ENCODE data around the gene NGDN.

GRCh38 chr14:23514644-23514957 lies 45.1 kb downstream of the NGDN start:
- TF ChIP-seq SP1 (IDR thresholded peaks at IDR 0.05) (no peak), BHLHE40 (IDR thresholded peaks at IDR 0.05; ENCODE audit: borderline replicate concordance) (no peak), FOXM1 (IDR thresholded peaks at IDR 0.05; ENCODE audit: borderline replicate concordance) (no peak), TARDBP (IDR thresholded peaks at IDR 0.05) (no peak), SUZ12 (IDR thresholded peaks at IDR 0.05) (no peak), ARNT (IDR thresholded peaks at IDR 0.05) (no peak), HDGF (IDR thresholded peaks at IDR 0.05; ENCODE audit: borderline replicate concordance) (no peak), NFRKB (IDR thresholded peaks at IDR 0.05) (no peak), ZNF384 (IDR thresholded peaks at IDR 0.05) (no peak), FOXA1 (IDR thresholded peaks at IDR 0.05) (no peak), L3MBTL2 (conservative IDR thresholded peaks at IDR 0.05) (no peak), FOXK2 (IDR thresholded peaks at IDR 0.05) (no peak), ELF4 (IDR thresholded peaks at IDR 0.05) (no peak)

All from HEK293T (cell line).